SK-N-SH (cell line): ENCODE results near the gene ARHGAP26. TPM values are rescaled to one million over a fixed set of nuclear protein-coding genes. Genes with fewer than 3 reads are reported as not detected.

Experiments used
- CTCF ChIA-PET: fragments of 300-600, 350-600 bp; formaldehyde crosslinking; extraction: SDS; loops from one replicate; lab custom pipeline; 2021; lab: Yijun Ruan, JAX
- POLR2A ChIA-PET: fragments of 350-600 bp; sonication (Branson Sonifier 250); formaldehyde crosslinking; extraction: SDS; loops from one replicate; lab custom pipeline; 2020; ENCODE audit warnings: antibody characterized with exemption, inconsistent platforms; lab: Yijun Ruan, JAX
- DNase-seq: peaks from one replicate; pipeline ENCODE4 v3.0.0; 2012
- H2AFZ ChIP-seq: fragments of 200-600 bp; sonication (generic); 2 replicates; pipeline ENCODE4 v1.8.1; 2016; ENCODE audit warnings: antibody characterized with exemption, mild to moderate bottlenecking, low read depth
- H3F3A ChIP-seq: fragments of 200-600 bp; sonication (generic); replicated peaks from 2 replicates; pipeline ENCODE3; 2016; ENCODE audit warnings: antibody characterized with exemption, mild to moderate bottlenecking; ENCODE audit not compliant: insufficient read depth
- H3K27ac ChIP-seq, 2 experiments: fragments of 200-500 bp in 1 of 2; fragments of 200-600 bp in 1 of 2; sonication (Bioruptor generic) in 1 of 2; sonication (generic), shearing (Covaris generic) in 1 of 2; 2 replicates each; pipeline versions ENCODE4 v1.5.1 to v1.6.1; 2014 to 2016; ENCODE audit warnings: low read depth in 2 of 2, inconsistent platforms in 1 of 2, low read length in 1 of 2, mild to moderate bottlenecking in 1 of 2, mixed read lengths in 1 of 2
- H3K27me3 ChIP-seq: fragments of 200-600 bp; sonication (generic), shearing (Covaris generic); 2 replicates; pipeline ENCODE4 v1.6.1; 2016; ENCODE audit warnings: mixed run types; ENCODE audit not compliant: insufficient read depth
- H3K36me3 ChIP-seq, 2 experiments: fragments of 200-500 bp in 1 of 2; fragments of 200-600 bp in 1 of 2; sonication (Bioruptor generic) in 1 of 2; sonication (generic) in 1 of 2; replicated peaks in 1 of 2; 2 replicates each; pipeline versions ENCODE3 to v1.5.1; 2014 to 2016; ENCODE audit warnings: low read length in 1 of 2, mild to moderate bottlenecking in 1 of 2; ENCODE audit not compliant: insufficient read depth in 2 of 2, control insufficient read depth in 1 of 2
- H3K4me1 ChIP-seq, 2 experiments: fragments of 200-500 bp in 1 of 2; fragments of 200-600 bp in 1 of 2; sonication (Bioruptor generic) in 1 of 2; sonication (generic), shearing (Covaris generic) in 1 of 2; 2 replicates each; pipeline versions ENCODE4 v1.5.1 to v1.6.1; 2014 to 2016; ENCODE audit warnings: low read depth in 1 of 2, low read length in 1 of 2, mixed run types in 1 of 2; ENCODE audit not compliant: insufficient read depth in 2 of 2, control insufficient read depth in 1 of 2
- H3K4me2 ChIP-seq: fragments of 200-600 bp; sonication (generic), shearing (Covaris generic); 2 replicates; pipeline ENCODE4 v1.6.1; 2017; ENCODE audit warnings: mixed run types
- H3K4me3 ChIP-seq, 2 experiments: fragments of 200-500 bp in 1 of 2; fragments of 200-600 bp in 1 of 2; sonication (Bioruptor generic) in 1 of 2; sonication (generic), shearing (Covaris generic) in 1 of 2; 2 replicates each; pipeline versions ENCODE4 v1.5.1 to v1.8.1; 2014 to 2016; ENCODE audit warnings: low read depth in 2 of 2, inconsistent platforms in 1 of 2, low read length in 1 of 2, mild to moderate bottlenecking in 1 of 2, mixed read lengths in 1 of 2, moderate library complexity in 1 of 2
- H3K79me2 ChIP-seq: fragments of 200-600 bp; sonication (generic); 2 replicates; pipeline ENCODE4 v1.8.1; 2017; ENCODE audit warnings: mild to moderate bottlenecking; ENCODE audit not compliant: insufficient read depth
- H3K9ac ChIP-seq: fragments of 200-600 bp; sonication (generic); 2 replicates; pipeline ENCODE4 v1.6.1; 2017; ENCODE audit warnings: mixed run types
- H3K9me2 ChIP-seq: fragments of 200-600 bp; sonication (generic); 2 replicates; pipeline ENCODE4 v1.6.1; 2017; ENCODE audit warnings: mixed run types
- H3K9me3 ChIP-seq: fragments of 200-600 bp; sonication (generic); 2 replicates; pipeline ENCODE4 v1.6.1; 2017; ENCODE audit warnings: mixed run types, mild to moderate bottlenecking, moderate library complexity
- H4K20me1 ChIP-seq: fragments of 200-600 bp; sonication (generic); 2 replicates; pipeline ENCODE4 v1.6.1; 2017; ENCODE audit warnings: mild to moderate bottlenecking, mixed run types; ENCODE audit not compliant: insufficient read depth
- CTCF ChIP-seq: fragments of 200-600 bp; sonication (generic); IDR thresholded peaks from 2 replicates; pipeline ENCODE4 v1.6.1; 2017; ENCODE audit warnings: antibody characterized with exemption, mild to moderate bottlenecking, moderate library complexity
- EP300 ChIP-seq, 2 experiments: IDR thresholded peaks; 2 replicates each; pipeline versions ENCODE4 v1.4.0 to v1.6.1; 2012; ENCODE audit warnings: borderline replicate concordance in 1 of 2, low read depth in 1 of 2, low read length in 1 of 2
- FOSL2 ChIP-seq: IDR thresholded peaks from 2 replicates; pipeline ENCODE4 v1.4.0; 2012; ENCODE audit warnings: low read depth, mild to moderate bottlenecking, moderate library complexity, borderline replicate concordance
- FOXM1 ChIP-seq: IDR thresholded peaks from 2 replicates; pipeline ENCODE4 v1.4.0; 2012; ENCODE audit warnings: low read depth, mild to moderate bottlenecking
- GABPA ChIP-seq: IDR thresholded peaks from 2 replicates; pipeline ENCODE4 v1.4.0; 2012; ENCODE audit warnings: low read depth, mild to moderate bottlenecking
- IRF3 ChIP-seq: fragments of 150-350 bp; IDR thresholded peaks from 2 replicates; pipeline ENCODE4 v1.6.1; 2016; ENCODE audit warnings: mild to moderate bottlenecking, low read depth, low read length
- MAX ChIP-seq: IDR thresholded peaks from 2 replicates; pipeline ENCODE4 v1.4.0; 2012; ENCODE audit warnings: low read depth
- NRF1 ChIP-seq: IDR thresholded peaks from 2 replicates; pipeline ENCODE4 v1.6.1; 2012; ENCODE audit warnings: low read depth, mild to moderate bottlenecking, low read length
- REST ChIP-seq: IDR thresholded peaks from 2 replicates; pipeline ENCODE4 v1.6.1; 2012; ENCODE audit warnings: mild to moderate bottlenecking, low read depth, low read length, moderate library complexity
- RFX5 ChIP-seq: IDR thresholded peaks from 2 replicates; pipeline ENCODE4 v1.6.1; 2012; ENCODE audit warnings: mild to moderate bottlenecking, improper control_type of control experiment, low read length
- TEAD4 ChIP-seq: IDR thresholded peaks from 2 replicates; pipeline ENCODE4 v1.4.0; 2012; ENCODE audit warnings: mild to moderate bottlenecking, borderline replicate concordance; ENCODE audit not compliant: insufficient read depth
- USF1 ChIP-seq: IDR thresholded peaks from 2 replicates; pipeline ENCODE4 v1.4.0; 2012; ENCODE audit warnings: low read depth, borderline replicate concordance
- YY1 ChIP-seq: IDR thresholded peaks from 2 replicates; pipeline ENCODE4 v1.4.0; 2012; ENCODE audit warnings: low read depth, mild to moderate bottlenecking
- WGBS: methylation state at CpG from one replicate; pipeline ENCODE4 v1.1.6; 2017; ENCODE audit warnings: low lambda C conversion rate; 5-methylcytosine and 5-hydroxymethylcytosine counted together
- polyA plus RNA-seq, 3 experiments: library from polyadenylated mRNA; depleted of rRNA; stranded (reverse); fragments of >200 nt; gene quantifications; 2 replicates each; pipeline ENCODE4 v1.2.3, GENCODE V29; 2012

The ARHGAP26 gene
- polyA plus RNA-seq, 1 of the 3 experiments (the other 2 are of a cell fraction): 6.1 TPM

GRCh38 chr5:143003328-143003636 is 233.1 kb downstream of the ARHGAP26 start (continued):
- no peak for TF ChIP-seq REST

GRCh38 chr5:143004361-143005145 is 234.4 kb downstream of the ARHGAP26 start:
- ChIA-PET POLR2A (no interaction called here), CTCF (interaction anchor here (1.4 kb wide), 1 partner anchor 291 kb away, joined by 4 read pairs; no protein-coding TSS in a partner anchor)
- Histone ChIP-seq H3K36me3 (no peaks in the 10 kb centered on the region), H3K27ac (no peak overlapping the region), H3K4me1 (peaks cover 0 to 20% of the 10 kb centered on the region in 2 experiments; a peak in 3 of 4 replicates), H3K9me2 (no peaks in the 10 kb centered on the region), H3K9me3 (no peaks in the 10 kb centered on the region), H3K27me3 (no peaks in the 10 kb centered on the region), H4K20me1 (no peaks in the 10 kb centered on the region), H3K4me2 (no peak overlapping the region), H3K9ac (no peak overlapping the region), H3K4me3 (no peak overlapping the region), H2AFZ (no peak overlapping the region), H3K79me2 (no peaks in the 10 kb centered on the region), H3F3A (peaks cover 17% of the 10 kb centered on the region)
- DNase-seq: no peak
- no peak for TF ChIP-seq IRF3
- TF ChIP-seq GABPA: no peak
- TF ChIP-seq NRF1: no peak
- no peak for TF ChIP-seq YY1
- no peak for TF ChIP-seq MAX
- TF ChIP-seq RFX5: no peak
- TF ChIP-seq FOSL2: no peak
- no peak for TF ChIP-seq TEAD4
- 79% methylated on average over 4 of the region's 4 CpGs for WGBS

- Histone ChIP-seq H3K27me3 (no peaks in the 10 kb centered on the region), H3K79me2 (no peaks in the 10 kb centered on the region), H3F3A (peaks cover 15% of the 10 kb centered on the region), H2AFZ (no peak overlapping the region), H3K9ac (no peak overlapping the region), H3K4me3 (no peak overlapping the region), H3K27ac (no peak overlapping the region), H3K4me1 (peaks cover 0 to 17% of the 10 kb centered on the region in 2 experiments; a peak in 3 of 4 replicates), H3K9me2 (no peaks in the 10 kb centered on the region), H3K9me3 (no peaks in the 10 kb centered on the region), H3K4me2 (no peak overlapping the region), H3K36me3 (no peaks in the 10 kb centered on the region), H4K20me1 (no peaks in the 10 kb centered on the region)
- no peak for DNase-seq
- POLR2A ChIA-PET: no interaction called here
- CTCF ChIA-PET: interaction anchor here (0.6 kb wide), 1 partner anchor 862 kb away, joined by 3 read pairs; no protein-coding TSS in a partner anchor
- TF ChIP-seq FOXM1: no peak
- no peak for TF ChIP-seq CTCF
- no peak for TF ChIP-seq EP300 (IDR thresholded peaks at IDR 0.05; ENCODE audit: borderline replicate concordance in 1 of 2, low read depth in 1 of 2, low read length in 1 of 2)
- no peak for TF ChIP-seq USF1
- no peak for TF ChIP-seq REST
Measured at GRCh38 chr5:143006501-143006900, 236.3 kb downstream of the ARHGAP26 start.
